Coronary artery (tissue), 2 donors: ENCODE data around the gene CCDC33.

Source experiments
- DNase-seq: peaks from one replicate; pipeline ENCODE4 v3.0.0-alpha.2; 2017; ENCODE audit warnings: low spot score
- H3K27ac ChIP-seq, 2 donors: fragments of 200-600 bp; sonication (generic); one replicate each; pipeline ENCODE4 v1.5.1; 2016 to 2019
- H3K4me3 ChIP-seq: fragments of 200-600 bp; sonication (generic); 2 replicates; pipeline ENCODE4 v1.5.1; 2016; ENCODE audit warnings: mild to moderate bottlenecking, moderate library complexity
- CTCF ChIP-seq: fragments of 200-600 bp; sonication (generic); IDR thresholded peaks from one replicate; pipeline ENCODE4 v1.5.1; 2019; ENCODE audit warnings: antibody characterized with exemption

The CCDC33 gene

GRCh38 chr15:74338676-74339075 is 102.5 kb downstream of the CCDC33 start:
- no peak overlapping the region for H3K4me3 ChIP-seq
- no peak overlapping the region for H3K27ac ChIP-seq
- no peak for TF ChIP-seq CTCF
- DNase-seq, result peak; percentile 57

- no peak overlapping the region for H3K4me3 ChIP-seq
- peak; percentile 1 for DNase-seq
- no peak overlapping the region for H3K27ac ChIP-seq
- no peak for TF ChIP-seq CTCF
Measured at GRCh38 chr15:74339371-74339770, 103.2 kb downstream of the CCDC33 start.

DNA sequence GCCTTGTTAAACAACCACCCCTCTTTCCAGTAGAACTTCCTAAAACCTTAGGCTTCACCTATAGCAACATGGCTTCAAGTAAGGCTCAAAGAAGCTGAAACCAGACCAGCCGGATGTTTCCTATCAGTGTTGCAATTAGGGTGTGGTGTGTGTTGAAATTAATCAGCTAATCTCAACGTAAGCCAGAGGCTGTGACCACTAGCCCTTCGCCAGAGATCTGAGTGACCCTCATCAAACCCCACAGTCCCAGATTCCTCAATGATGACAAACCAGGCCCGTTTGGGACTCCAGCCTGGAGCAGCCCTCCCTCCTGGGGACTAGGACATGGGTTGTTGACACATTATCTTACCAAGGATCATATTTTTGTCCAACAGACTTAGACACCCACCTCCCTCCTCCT is 104.0 kb downstream of the CCDC33 start:
- Histone ChIP-seq H3K27ac (no peak overlapping the region), H3K4me3 (no peak overlapping the region)
- peak; percentile 8 for DNase-seq
- no peak for TF ChIP-seq CTCF

DNA sequence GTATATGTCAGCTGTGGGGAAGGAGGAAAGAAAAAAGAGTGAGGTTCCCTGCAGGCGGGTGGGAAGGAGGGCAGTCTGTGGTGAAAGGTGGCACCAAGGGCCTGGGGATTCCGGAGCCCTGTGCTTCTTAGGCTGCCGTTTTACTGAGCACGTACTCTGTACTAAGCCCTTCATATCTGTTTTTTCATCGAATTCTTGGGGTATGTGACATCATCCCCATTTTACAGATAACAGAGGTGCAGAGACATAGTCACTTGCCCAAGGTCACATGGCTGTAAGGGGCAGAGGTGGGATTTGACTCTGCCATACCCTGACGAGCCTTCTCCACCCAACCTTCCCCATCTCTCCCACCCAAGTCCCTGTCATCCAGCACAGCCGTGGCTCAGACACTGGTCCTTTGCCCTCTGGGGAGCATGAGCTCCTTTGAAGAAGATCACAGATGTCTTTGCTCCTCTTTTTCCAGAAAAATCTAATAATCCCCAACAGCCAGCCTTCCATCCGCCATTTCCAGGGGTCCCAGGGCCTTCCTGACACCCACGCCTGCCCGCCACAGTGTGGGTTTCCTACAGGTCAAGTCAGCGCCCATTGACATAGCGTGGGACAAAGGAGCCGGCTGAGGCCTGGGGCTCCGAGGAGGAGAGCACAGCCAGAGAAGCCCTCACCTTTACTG is 107.1 kb downstream of the CCDC33 start:
- Histone ChIP-seq H3K27ac (no peak overlapping the region), H3K4me3 (no peak overlapping the region)
- DNase-seq, result peak; percentile 50
- TF ChIP-seq CTCF, result no peak

DNA sequence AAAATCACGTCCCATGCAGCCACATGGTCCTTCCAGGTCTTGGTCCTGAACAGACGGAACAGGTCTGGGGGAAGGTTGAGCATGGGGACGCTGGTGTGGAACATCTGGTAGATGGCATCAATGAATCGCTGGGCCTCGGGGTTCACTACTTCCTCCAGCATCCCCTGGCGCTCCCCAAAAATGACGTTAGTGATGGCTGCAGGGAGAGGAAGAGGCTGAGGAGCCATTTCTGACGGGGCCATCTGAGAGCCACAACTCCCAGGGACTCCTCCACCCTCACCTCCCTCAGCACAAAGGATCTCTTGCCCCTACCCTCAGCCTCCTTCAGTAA is 107.6 kb downstream of the CCDC33 start:
- TF ChIP-seq CTCF, result no peak
- Histone ChIP-seq H3K4me3 (no peak overlapping the region), H3K27ac (no peak overlapping the region)
- DNase-seq, result peak; percentile 40

DNA sequence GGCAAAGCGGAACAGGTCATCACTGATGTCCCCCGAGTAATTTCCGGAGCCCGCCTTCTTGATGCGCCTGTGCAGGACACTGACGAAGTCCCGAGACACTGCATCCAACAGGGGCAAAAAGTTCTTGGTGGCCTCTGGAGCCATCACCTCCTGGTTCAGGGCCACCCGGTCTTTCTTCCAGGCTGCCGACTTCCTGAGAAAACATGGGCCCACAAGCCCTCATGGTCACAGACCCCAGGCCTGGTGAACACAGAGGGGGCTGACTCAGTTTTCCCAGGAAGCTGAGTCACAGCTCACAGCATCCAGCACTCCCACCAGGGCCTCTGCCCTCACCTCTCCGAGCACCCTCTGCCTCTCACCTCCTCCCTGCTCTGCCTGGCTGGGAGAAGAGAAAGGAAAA is 108.9 kb downstream of the CCDC33 start:
- no peak overlapping the region for H3K27ac ChIP-seq
- peak; percentile 58 for DNase-seq
- no peak overlapping the region for H3K4me3 ChIP-seq
- no peak for TF ChIP-seq CTCF

DNA sequence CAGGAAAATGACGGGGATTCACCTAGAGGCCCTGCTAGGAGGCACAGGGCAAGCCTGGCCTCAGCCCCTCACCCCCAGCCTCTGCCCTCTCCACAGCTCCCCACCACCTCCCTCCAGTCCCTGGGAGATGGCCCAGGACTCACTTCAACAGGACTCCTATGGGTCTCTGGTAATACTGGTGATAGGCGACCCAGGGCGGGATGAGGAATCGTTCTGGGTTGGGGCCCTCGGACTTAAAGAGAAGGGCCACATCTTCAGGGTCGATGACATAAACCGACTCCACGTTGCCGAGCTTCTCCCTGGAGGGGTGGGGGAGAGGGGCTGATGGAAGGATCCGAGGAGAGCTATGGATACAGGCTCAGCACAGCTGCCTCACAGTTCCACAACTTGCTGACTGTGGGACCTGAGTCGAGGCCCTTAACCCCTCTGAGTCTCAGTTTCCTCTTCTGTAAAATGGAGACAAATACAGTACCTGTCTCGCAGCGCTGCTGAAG is 111.7 kb downstream of the CCDC33 start:
- Histone ChIP-seq H3K4me3 (no peak overlapping the region), H3K27ac (no peak overlapping the region)
- DNase-seq, result no peak
- TF ChIP-seq CTCF, result no peak
